ENCODE data around the gene DIAPH3. TPM values are rescaled to one million over a fixed set of nuclear protein-coding genes. Genes with fewer than 3 reads are reported as not detected.

The DIAPH3 gene
- total RNA-seq, 1 experiment from 2014 or later, result 62.3 TPM

DNA sequence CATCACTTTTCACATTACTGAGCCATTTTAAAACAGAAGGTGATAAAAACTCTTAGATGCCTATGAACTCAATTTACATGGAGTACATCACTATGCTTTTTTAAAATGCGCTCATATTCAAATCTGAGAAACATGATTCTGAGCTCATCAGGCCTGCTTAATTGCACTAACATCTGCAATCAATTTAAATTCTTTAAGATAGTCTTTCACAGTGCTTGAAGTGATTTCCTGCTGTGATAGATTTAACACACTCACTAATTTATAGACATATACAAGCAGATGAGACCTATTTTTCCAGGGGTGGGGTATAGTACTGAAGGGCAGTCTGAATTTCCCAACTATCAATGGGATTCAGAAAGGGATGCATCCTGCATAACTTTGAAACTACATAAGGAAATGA is 82.9 kb downstream of the DIAPH3 start:
- TF ChIP-seq, protein P1, sequence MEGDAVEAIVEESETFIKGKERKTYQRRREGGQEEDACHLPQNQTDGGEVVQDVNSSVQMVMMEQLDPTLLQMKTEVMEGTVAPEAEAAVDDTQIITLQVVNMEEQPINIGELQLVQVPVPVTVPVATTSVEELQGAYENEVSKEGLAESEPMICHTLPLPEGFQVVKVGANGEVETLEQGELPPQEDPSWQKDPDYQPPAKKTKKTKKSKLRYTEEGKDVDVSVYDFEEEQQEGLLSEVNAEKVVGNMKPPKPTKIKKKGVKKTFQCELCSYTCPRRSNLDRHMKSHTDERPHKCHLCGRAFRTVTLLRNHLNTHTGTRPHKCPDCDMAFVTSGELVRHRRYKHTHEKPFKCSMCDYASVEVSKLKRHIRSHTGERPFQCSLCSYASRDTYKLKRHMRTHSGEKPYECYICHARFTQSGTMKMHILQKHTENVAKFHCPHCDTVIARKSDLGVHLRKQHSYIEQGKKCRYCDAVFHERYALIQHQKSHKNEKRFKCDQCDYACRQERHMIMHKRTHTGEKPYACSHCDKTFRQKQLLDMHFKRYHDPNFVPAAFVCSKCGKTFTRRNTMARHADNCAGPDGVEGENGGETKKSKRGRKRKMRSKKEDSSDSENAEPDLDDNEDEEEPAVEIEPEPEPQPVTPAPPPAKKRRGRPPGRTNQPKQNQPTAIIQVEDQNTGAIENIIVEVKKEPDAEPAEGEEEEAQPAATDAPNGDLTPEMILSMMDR (conservative IDR thresholded peaks at IDR 0.05; ENCODE audit: low read depth, low read length), result no peak
- TF ChIP-seq EZH2 (IDR thresholded peaks at IDR 0.05; ENCODE audit: borderline replicate concordance, low read depth, low read length, poor library complexity, severe bottlenecking), result no peak
- Histone ChIP-seq H3K36me3 (ENCODE audit: insufficient read depth, low read length, poor library complexity, severe bottlenecking) (peaks cover 10% of the 10 kb centered on the region), H3K4me3 (ENCODE audit: low read depth, low read length, poor library complexity, severe bottlenecking) (no peak overlapping the region), H3K27ac (ENCODE audit: low read depth, low read length, poor library complexity, severe bottlenecking) (peak overlapping the region; percentile 86), H3K27me3 (replicated peaks; ENCODE audit: insufficient read depth, low read depth, low read length, poor library complexity) (no peaks in the 10 kb centered on the region), H3K4me1 (ENCODE audit: insufficient read depth, low read length, poor library complexity, severe bottlenecking) (peaks cover 43% of the 10 kb centered on the region), H3K9me3 (ENCODE audit: low read depth, low read length, poor library complexity, severe bottlenecking) (peaks cover 12% of the 10 kb centered on the region)
- POLR2A ChIA-PET (ENCODE audit: low non-redundant PET), result no interaction called here
- BruUV-seq (replicated peaks), result no TSS peak
- intact Hi-C loops (cut with micrococcal nuclease; ENCODE audit: unreplicated experiment), result loop anchor here (5.0 kb wide), 1 partner anchor 104 kb away; no protein-coding TSS in a partner anchor
- DNase-seq (ENCODE audit: low spot score), result peak; percentile 93
- CTCF ChIA-PET, result no interaction called here

DNA sequence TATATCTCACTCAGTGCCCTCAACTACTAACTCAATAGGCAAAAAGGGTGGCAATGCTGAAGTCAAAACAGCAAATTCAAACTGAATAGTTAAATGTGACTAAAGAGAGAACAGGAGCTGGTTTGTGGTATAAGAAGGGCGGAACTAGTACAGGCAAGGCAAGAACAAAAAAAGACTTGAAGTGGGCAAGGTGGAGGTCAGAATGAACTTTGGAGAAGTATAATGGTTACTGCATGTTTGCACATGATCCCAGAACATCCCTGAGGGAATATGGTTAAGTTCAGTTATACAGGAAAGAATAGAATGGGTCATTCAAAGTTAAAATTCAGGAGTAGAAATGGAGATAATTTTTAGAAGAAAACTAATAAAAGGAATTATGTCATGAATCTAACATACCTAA is 85.5 kb downstream of the DIAPH3 start:
- BruUV-seq (replicated peaks), result no TSS peak
- ChIA-PET POLR2A (ENCODE audit: low non-redundant PET) (no interaction called here), CTCF (no interaction called here)
- Histone ChIP-seq H3K27ac (ENCODE audit: low read depth, low read length, poor library complexity, severe bottlenecking) (no peak overlapping the region), H3K9me3 (ENCODE audit: low read depth, low read length, poor library complexity, severe bottlenecking) (peaks cover 11% of the 10 kb centered on the region), H3K27me3 (replicated peaks; ENCODE audit: insufficient read depth, low read depth, low read length, poor library complexity) (no peaks in the 10 kb centered on the region), H3K4me1 (ENCODE audit: insufficient read depth, low read length, poor library complexity, severe bottlenecking) (peaks cover 46% of the 10 kb centered on the region), H3K36me3 (ENCODE audit: insufficient read depth, low read length, poor library complexity, severe bottlenecking) (peaks cover 10% of the 10 kb centered on the region), H3K4me3 (ENCODE audit: low read depth, low read length, poor library complexity, severe bottlenecking) (no peak overlapping the region)
- DNase-seq (ENCODE audit: low spot score), result no peak
- TF ChIP-seq, protein P1 (conservative IDR thresholded peaks at IDR 0.05; ENCODE audit: low read depth, low read length), result no peak
- TF ChIP-seq EZH2 (IDR thresholded peaks at IDR 0.05; ENCODE audit: borderline replicate concordance, low read depth, low read length, poor library complexity, severe bottlenecking), result no peak
- intact Hi-C loops (cut with micrococcal nuclease; ENCODE audit: unreplicated experiment), result no loop called here

DNA sequence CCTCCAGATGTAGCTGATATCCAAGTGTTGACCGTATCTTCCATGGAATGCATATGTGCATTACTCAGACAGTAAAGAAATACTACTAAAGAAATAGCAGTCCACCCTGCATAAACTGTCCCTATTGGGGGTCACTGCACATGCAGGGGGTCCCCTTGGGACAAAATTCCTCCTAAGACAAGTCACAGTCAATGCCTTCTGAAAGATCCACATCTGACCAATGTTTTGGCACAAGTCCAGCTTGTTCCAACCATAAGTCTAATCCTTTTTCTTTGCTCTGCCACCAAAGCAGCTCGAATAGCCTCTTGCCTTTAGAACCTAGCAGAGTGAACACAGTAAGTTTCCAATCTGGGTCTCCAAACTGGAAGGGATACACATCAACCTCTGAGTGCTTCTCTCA is 87.9 kb downstream of the DIAPH3 start:
- BruUV-seq (replicated peaks), result no TSS peak
- Histone ChIP-seq H3K36me3 (ENCODE audit: insufficient read depth, low read length, poor library complexity, severe bottlenecking) (no peaks in the 10 kb centered on the region), H3K9me3 (ENCODE audit: low read depth, low read length, poor library complexity, severe bottlenecking) (no peaks in the 10 kb centered on the region), H3K27ac (ENCODE audit: low read depth, low read length, poor library complexity, severe bottlenecking) (peak overlapping the region; percentile 17), H3K4me3 (ENCODE audit: low read depth, low read length, poor library complexity, severe bottlenecking) (no peak overlapping the region), H3K27me3 (replicated peaks; ENCODE audit: insufficient read depth, low read depth, low read length, poor library complexity) (no peaks in the 10 kb centered on the region), H3K4me1 (ENCODE audit: insufficient read depth, low read length, poor library complexity, severe bottlenecking) (peaks cover 33% of the 10 kb centered on the region)
- CTCF ChIA-PET, result no interaction called here
- TF ChIP-seq, protein P1 (conservative IDR thresholded peaks at IDR 0.05; ENCODE audit: low read depth, low read length), result no peak
- TF ChIP-seq EZH2 (IDR thresholded peaks at IDR 0.05; ENCODE audit: borderline replicate concordance, low read depth, low read length, poor library complexity, severe bottlenecking), result no peak
- POLR2A ChIA-PET (ENCODE audit: low non-redundant PET), result no interaction called here
- DNase-seq (ENCODE audit: low spot score), result no peak
- intact Hi-C loops (cut with micrococcal nuclease; ENCODE audit: unreplicated experiment), result no loop called here

Data from A673 (cell line).